Measurements from ENCODE around the gene MGA. TPM values are rescaled to one million over a fixed set of nuclear protein-coding genes. Genes with fewer than 3 reads are reported as not detected.

MGA gene
- total RNA-seq, 1 experiment from 2014 or later = 7.5 TPM

DNA sequence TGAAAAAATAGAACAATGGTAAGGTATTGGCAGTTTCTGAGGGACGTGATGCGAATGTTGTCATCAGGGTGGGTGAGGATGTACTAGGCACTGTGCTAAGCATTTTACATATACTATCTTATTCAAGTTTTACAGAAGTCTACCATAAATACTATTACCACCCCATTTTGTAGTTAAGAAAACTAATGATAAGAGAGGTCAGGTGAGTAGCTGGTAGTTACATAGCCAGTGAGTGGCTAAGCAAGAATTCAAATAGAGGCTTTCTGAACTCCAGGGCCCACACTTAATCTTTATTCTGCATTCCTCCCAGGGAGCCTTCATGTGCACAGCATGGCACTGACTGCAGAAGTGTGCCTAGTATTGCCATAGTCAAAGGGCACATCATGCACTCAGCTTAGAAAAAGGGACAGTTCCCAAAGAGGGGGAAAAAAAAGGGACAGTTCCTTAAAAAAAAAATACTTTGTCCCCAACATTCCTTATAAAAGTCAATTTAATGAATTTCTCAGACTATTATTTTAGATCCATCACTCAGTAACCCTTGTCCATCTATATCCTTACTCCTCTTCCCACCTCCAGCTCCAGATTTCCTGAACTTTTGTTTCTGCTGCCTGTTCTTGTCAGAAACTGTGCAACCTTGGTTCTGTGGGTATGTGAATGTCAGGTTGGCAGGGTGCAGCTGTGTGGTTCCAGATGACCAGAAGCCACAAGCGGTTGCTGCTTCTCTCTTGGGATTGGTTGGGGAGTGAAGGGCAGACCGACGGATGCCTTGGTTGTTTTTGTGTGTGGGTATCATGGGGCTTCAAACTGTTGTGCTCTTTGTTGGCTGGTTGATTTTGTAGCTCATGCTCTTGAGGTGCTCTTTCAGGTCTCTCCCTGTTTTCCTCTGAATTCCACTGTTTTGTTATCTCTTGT, 122.4 kb downstream of the MGA start:
- DNase-seq (ENCODE audit: low spot score) = no peak

- no peak for DNase-seq (ENCODE audit: low spot score)
These were observed 123.1 kb downstream of the MGA start for GRCh38 chr15:41783296-41783695.

DNA sequence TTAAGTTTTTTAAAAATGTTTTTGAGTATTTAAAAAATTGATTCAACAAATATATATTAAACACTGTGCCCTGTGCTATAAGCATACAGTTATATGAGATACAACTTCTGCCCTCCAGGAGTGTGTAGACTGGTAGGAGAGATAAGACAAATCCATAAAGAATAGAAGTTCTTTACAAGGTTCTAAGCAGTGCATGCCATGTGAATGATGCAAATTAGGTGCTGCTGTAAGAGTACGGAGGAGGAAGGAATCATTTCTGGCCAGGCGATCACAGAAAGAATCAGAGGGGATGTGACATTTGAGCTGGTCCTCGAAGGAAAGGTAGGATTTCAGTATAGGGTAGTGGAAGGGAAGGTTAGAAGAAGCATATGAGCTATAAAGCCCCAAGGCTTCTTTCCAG, 128.1 kb downstream of the MGA start:
- no peak for DNase-seq (ENCODE audit: low spot score)

DNA sequence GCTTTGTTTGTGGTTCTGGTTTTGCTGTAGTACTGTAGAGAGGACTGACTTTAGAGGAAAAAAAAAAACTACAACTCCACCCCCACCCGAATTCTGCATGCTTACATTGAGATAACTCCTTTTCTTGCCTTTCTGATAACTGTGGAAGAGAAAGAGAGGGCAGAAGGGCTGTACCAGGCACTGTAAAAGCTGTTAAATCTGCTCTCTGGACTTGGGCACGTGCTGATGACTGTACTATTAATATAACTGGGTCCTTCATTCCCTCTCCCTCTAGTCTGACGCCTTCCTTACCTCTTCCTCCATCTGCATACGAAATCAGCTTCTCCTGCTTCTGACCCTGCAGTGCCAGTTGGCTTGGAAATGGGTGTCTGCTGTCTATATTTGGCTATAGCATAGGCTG, 129.0 kb downstream of the MGA start:
- DNase-seq (ENCODE audit: low spot score) = no peak

GRCh38 chr15:41789662-41790061, 129.5 kb downstream of the MGA start:
- no peak for DNase-seq (ENCODE audit: low spot score)

- no peak for DNase-seq (ENCODE audit: low spot score)
These were observed 130.0 kb downstream of the MGA start for GRCh38 chr15:41790169-41790568.

- peak; percentile 49 for DNase-seq (ENCODE audit: low spot score)
These were observed 130.7 kb downstream of the MGA start for GRCh38 chr15:41790756-41791546.

- DNase-seq (ENCODE audit: low spot score) = no peak
These were observed 131.3 kb downstream of the MGA start for GRCh38 chr15:41791547-41791937.

DNA sequence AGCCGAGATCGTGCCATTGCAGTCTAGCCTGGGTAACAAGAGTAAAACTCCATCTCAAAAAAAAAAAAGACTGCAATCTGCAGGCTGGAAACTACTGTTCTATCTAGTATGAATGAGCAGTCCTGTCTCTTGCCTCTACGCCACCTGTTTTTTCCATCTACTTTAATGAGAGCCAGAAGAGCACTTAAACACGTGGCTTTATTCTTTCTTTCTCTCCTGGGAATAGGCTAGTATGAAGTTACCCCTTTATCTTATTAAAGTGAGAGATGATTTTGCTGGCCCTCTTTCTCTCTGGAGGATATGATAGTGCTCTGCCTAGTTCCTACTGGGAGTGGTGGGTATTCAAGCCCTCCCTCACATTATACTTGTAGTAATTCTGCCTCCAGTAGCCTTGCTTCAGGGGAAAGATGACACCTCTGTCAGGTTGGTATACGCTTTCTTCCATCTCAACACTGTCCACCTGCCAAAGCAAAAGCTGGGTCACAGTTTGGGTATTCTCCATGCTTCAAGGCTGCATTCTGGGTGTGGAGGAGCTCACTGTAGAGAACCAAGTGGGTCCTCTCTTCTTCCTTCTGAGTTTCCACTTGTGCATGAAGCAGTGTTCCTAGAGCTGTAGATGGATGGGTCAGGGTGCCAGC, 131.9 kb downstream of the MGA start:
- no peak for DNase-seq (ENCODE audit: low spot score)

- DNase-seq (ENCODE audit: low spot score) = no peak
These were observed 133.9 kb downstream of the MGA start for GRCh38 chr15:41794081-41794480.

GRCh38 chr15:41795996-41796856, 136.0 kb downstream of the MGA start:
- DNase-seq (ENCODE audit: low spot score) = no peak

GRCh38 chr15:41797201-41797944, 137.2 kb downstream of the MGA start:
- no peak for DNase-seq (ENCODE audit: low spot score)

DNA sequence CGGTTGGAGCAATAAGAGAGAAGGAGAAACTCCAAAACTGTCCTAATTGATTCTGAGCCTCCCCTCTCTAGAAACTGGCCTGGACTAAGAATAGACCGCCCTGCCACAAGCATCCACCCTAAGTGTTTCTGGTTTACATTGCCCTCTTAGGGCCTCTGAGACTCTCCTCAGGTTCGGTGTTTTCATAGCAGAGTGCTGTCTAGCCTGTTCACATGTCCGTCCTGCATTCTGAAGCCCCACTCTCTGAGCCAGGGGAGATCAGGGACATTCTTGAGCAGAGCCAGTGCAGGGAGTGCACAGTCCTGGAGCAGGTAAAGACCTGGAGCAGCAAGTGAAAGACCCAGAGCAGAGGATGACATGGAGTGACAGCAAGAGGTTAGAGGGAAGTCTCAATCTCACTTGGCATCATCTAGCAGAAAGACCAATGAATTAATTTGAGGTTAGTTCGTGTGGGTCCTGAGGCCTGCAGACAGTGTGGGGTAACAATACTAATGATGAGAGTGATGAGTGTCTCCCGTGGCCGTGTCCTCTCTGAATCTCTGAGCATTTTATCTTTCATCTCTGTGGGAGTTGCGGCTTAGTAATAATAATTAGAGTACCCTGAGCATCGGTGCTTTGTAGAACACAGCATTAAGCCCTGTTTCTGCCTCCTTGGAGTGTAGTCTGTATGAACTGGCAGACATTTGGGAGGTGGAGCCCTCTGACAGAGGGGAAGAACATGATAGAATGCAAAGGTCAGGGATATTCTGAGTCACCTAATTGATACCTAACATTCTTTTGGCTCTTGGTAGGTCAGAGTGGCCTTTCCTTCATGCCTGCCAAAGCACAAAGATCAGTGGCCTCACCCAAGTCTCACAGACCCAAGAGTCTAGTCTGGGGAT, 138.6 kb downstream of the MGA start:
- DNase-seq (ENCODE audit: low spot score) = no peak

DNA sequence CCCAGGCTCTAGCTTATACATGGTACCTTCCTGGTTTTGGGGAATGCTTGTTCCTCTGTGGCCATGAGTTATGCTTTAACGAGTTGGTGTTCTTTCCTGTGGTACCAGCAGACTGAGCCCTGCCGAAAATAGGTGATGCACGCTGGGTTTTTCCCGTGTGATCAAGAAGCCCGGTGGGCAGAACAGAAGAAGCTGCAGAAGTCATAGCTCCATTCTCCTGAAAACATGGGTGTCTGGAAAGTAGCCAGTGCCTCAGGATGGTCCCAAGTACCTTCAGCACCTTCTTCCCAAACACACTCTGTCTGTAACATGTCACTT, 139.2 kb downstream of the MGA start:
- no peak for DNase-seq (ENCODE audit: low spot score)

GRCh38 chr15:41801185-41801584, 141.0 kb downstream of the MGA start:
- DNase-seq (ENCODE audit: low spot score) = no peak

- DNase-seq (ENCODE audit: low spot score) = no peak
These were observed 141.7 kb downstream of the MGA start for GRCh38 chr15:41801850-41802455.

GRCh38 chr15:41804361-41804760, 144.2 kb downstream of the MGA start:
- no peak for DNase-seq (ENCODE audit: low spot score)

- DNase-seq (ENCODE audit: low spot score) = no peak
These were observed 144.9 kb downstream of the MGA start for GRCh38 chr15:41804916-41805666.

DNA sequence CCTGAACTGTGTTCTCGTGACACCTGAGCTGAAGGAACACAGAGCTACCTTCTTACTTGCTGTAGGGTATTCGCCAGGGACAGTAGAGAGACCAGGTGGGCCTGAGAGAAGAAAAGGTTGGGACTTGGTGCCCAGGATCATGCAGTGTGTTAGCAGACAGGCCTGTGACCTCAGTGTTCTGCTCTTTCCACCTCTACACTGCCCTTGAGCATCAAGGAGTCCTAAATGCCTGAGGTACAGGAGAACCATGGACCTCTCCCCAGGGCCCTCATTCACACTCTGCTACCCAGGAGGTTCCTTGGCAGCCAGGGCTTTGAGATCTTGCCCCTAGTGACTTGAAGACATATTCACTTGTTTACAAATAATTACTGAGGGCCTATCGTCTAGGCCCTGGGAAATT, 145.5 kb downstream of the MGA start:
- DNase-seq (ENCODE audit: low spot score) = no peak
